Middle frontal gyrus (tissue), 1 donor: ENCODE data around the gene COL13A1.

Experiments used
- DNase-seq: peaks from one replicate; pipeline ENCODE4 v3.0.0-alpha.2; 2015; ENCODE audit warnings: low spot score; ENCODE audit errors: extremely low spot score

Gene COL13A1

GRCh38 chr10:69845574-69846292 is 44.0 kb downstream of the COL13A1 start:
- DNase-seq, result no peak

- no peak for DNase-seq
These were observed 44.7 kb downstream of the COL13A1 start for GRCh38 chr10:69846293-69846921.

GRCh38 chr10:69847458-69847857 is 45.8 kb downstream of the COL13A1 start:
- no peak for DNase-seq

- DNase-seq, result no peak
These were observed 46.2 kb downstream of the COL13A1 start for GRCh38 chr10:69847883-69848282.

GRCh38 chr10:69848454-69848853 is 46.7 kb downstream of the COL13A1 start:
- no peak for DNase-seq

GRCh38 chr10:69849825-69850224 is 48.1 kb downstream of the COL13A1 start:
- no peak for DNase-seq

GRCh38 chr10:69850440-69850839 is 48.7 kb downstream of the COL13A1 start:
- DNase-seq, result no peak

- DNase-seq, result no peak
These were observed 49.6 kb downstream of the COL13A1 start for GRCh38 chr10:69851306-69851705.

GRCh38 chr10:69853064-69853463 is 51.4 kb downstream of the COL13A1 start:
- no peak for DNase-seq

GRCh38 chr10:69854511-69855345 is 53.0 kb downstream of the COL13A1 start:
- DNase-seq, result no peak

- DNase-seq, result no peak
These were observed 53.8 kb downstream of the COL13A1 start for GRCh38 chr10:69855346-69856111.

- DNase-seq, result no peak
These were observed 55.0 kb downstream of the COL13A1 start for GRCh38 chr10:69856601-69857166.

- no peak for DNase-seq
These were observed 56.5 kb downstream of the COL13A1 start for GRCh38 chr10:69858201-69858600.

GRCh38 chr10:69860271-69860670 is 58.6 kb downstream of the COL13A1 start:
- DNase-seq, result no peak

- DNase-seq, result no peak
These were observed 59.8 kb downstream of the COL13A1 start for GRCh38 chr10:69861251-69862240.

GRCh38 chr10:69862882-69863530 is 61.3 kb downstream of the COL13A1 start:
- no peak for DNase-seq

GRCh38 chr10:69863580-69863979 is 61.9 kb downstream of the COL13A1 start:
- no peak for DNase-seq

- no peak for DNase-seq
These were observed 62.6 kb downstream of the COL13A1 start for GRCh38 chr10:69864321-69864720.

- no peak for DNase-seq
These were observed 63.7 kb downstream of the COL13A1 start for GRCh38 chr10:69865450-69865849.
